Measurements from ENCODE around the gene ITGA5.

DNA sequence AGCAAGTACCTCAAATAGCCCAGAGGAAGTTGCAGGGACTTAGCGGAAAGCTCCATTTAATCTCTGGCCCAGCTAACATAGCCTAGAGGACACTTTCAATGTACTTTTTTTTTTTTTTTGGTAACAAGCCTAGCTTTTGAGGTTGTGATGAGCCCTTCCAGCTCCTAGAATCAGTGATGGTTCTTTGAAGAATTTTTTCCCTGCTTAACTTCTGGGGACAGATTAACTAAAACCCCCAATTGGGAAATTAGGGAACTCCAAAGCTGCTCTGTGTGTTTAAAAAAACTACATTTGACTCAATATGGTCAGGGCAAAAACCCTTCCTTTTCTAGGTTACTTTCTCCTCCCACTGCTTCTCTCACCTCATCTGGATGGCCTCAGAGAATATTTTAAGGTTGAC lies 23.9 kb upstream of the ITGA5 start:
- TF ChIP-seq KAT7 (CRISPR knock-in tag; IDR thresholded peaks at IDR 0.05; ENCODE audit: borderline replicate concordance) (no peak), POLR2A (conservative IDR thresholded peaks at IDR 0.05) (no peak)
- TF ChIP-seq, protein P1, sequence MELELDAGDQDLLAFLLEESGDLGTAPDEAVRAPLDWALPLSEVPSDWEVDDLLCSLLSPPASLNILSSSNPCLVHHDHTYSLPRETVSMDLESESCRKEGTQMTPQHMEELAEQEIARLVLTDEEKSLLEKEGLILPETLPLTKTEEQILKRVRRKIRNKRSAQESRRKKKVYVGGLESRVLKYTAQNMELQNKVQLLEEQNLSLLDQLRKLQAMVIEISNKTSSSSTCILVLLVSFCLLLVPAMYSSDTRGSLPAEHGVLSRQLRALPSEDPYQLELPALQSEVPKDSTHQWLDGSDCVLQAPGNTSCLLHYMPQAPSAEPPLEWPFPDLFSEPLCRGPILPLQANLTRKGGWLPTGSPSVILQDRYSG (tag; conservative IDR thresholded peaks at IDR 0.05; ENCODE audit: low read depth) = no peak
- TF ChIP-seq, protein P2, sequence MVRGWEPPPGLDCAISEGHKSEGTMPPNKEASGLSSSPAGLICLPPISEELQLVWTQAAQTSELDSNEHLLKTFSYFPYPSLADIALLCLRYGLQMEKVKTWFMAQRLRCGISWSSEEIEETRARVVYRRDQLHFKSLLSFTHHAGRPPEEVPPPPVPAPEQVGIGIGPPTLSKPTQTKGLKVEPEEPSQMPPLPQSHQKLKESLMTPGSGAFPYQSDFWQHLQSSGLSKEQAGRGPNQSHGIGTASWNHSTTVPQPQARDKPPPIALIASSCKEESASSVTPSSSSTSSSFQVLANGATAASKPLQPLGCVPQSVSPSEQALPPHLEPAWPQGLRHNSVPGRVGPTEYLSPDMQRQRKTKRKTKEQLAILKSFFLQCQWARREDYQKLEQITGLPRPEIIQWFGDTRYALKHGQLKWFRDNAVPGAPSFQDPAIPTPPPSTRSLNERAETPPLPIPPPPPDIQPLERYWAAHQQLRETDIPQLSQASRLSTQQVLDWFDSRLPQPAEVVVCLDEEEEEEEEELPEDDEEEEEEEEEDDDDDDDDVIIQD (CRISPR knock-in tag; IDR thresholded peaks at IDR 0.05) = no peak
- TF ChIP-seq, protein P3, sequence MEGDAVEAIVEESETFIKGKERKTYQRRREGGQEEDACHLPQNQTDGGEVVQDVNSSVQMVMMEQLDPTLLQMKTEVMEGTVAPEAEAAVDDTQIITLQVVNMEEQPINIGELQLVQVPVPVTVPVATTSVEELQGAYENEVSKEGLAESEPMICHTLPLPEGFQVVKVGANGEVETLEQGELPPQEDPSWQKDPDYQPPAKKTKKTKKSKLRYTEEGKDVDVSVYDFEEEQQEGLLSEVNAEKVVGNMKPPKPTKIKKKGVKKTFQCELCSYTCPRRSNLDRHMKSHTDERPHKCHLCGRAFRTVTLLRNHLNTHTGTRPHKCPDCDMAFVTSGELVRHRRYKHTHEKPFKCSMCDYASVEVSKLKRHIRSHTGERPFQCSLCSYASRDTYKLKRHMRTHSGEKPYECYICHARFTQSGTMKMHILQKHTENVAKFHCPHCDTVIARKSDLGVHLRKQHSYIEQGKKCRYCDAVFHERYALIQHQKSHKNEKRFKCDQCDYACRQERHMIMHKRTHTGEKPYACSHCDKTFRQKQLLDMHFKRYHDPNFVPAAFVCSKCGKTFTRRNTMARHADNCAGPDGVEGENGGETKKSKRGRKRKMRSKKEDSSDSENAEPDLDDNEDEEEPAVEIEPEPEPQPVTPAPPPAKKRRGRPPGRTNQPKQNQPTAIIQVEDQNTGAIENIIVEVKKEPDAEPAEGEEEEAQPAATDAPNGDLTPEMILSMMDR (IDR thresholded peaks at IDR 0.05 in 2 of 3, conservative IDR thresholded peaks at IDR 0.05 in 1 of 3; ENCODE audit: insufficient read depth in 2 of 3, low read depth in 1 of 3, low read length in 3 of 3) = no peak
